OCI-LY7 (cell line): ENCODE measurements around the gene SYNGR3. TPM values are rescaled to one million over a fixed set of nuclear protein-coding genes. Genes with fewer than 3 reads are reported as not detected.
A peak's percentile ranks its signal among the peaks of the same experiment; 100 is the strongest.

Source experiments
- BruUV-seq: library from RNA; stranded (reverse); fragments of 400-500 nt; replicated peaks from 2 replicates; lab custom pipeline; 2021; lab: Mats Ljungman, UMichigan
- CTCF ChIA-PET: fragments of 300-600 bp; sonication (Branson Sonifier 250); formaldehyde crosslinking; loops from one replicate; lab custom pipeline; 2022; ENCODE audit warnings: antibody characterized with exemption; ENCODE audit not compliant: unreplicated experiment; lab: Charles Lee
- POLR2A ChIA-PET: fragments of 300-600 bp; sonication (Branson Sonifier 250); formaldehyde crosslinking; loops from one replicate; lab custom pipeline; 2022; ENCODE audit warnings: antibody characterized with exemption; lab: Charles Lee
- DNase-seq: peaks from one replicate; pipeline ENCODE4 v3.0.0-alpha.2; 2015; ENCODE audit warnings: low spot score
- H2AFZ ChIP-seq: fragments of 200-600 bp; sonication (generic), shearing (Covaris generic); 2 replicates; pipeline ENCODE4 v1.6.1; 2014; ENCODE audit warnings: mild to moderate bottlenecking, antibody characterized with exemption, low read length, moderate library complexity
- H3K27ac ChIP-seq: fragments of 200-600 bp; sonication (generic); 2 replicates; pipeline ENCODE4 v1.5.1; 2014; ENCODE audit warnings: mixed run types, low read depth, mild to moderate bottlenecking, moderate library complexity, low read length, inconsistent platforms; ENCODE audit not compliant: poor library complexity, severe bottlenecking
- H3K36me3 ChIP-seq: fragments of 200-600 bp; sonication (generic); 2 replicates; pipeline ENCODE4 v1.6.1; 2014; ENCODE audit warnings: mild to moderate bottlenecking, antibody characterized with exemption, low read length, moderate library complexity, mixed read lengths; ENCODE audit not compliant: insufficient read depth
- H3K4me1 ChIP-seq: fragments of 200-600 bp; sonication (generic); 2 replicates; pipeline ENCODE4 v1.5.1; 2014; ENCODE audit warnings: mild to moderate bottlenecking, low read length; ENCODE audit not compliant: insufficient read depth, poor library complexity, severe bottlenecking
- H3K4me2 ChIP-seq: fragments of 200-600 bp; sonication (generic); 2 replicates; pipeline ENCODE4 v1.6.1; 2014; ENCODE audit warnings: mild to moderate bottlenecking, low read length
- H3K4me3 ChIP-seq: fragments of 200-600 bp; sonication (generic); 2 replicates; pipeline ENCODE4 v1.5.1; 2014; ENCODE audit warnings: mild to moderate bottlenecking, low read depth, low read length; ENCODE audit not compliant: poor library complexity, severe bottlenecking
- H3K79me2 ChIP-seq: fragments of 200-600 bp; sonication (generic); 2 replicates; pipeline ENCODE4 v1.6.1; 2016; ENCODE audit warnings: low read depth, mild to moderate bottlenecking, low read length, moderate library complexity, mixed read lengths; ENCODE audit not compliant: insufficient read depth
- H3K9me2 ChIP-seq: fragments of 200-600 bp; sonication (generic); 2 replicates; pipeline ENCODE4 v1.6.1; 2016; ENCODE audit warnings: mild to moderate bottlenecking, low read length, mixed read lengths; ENCODE audit not compliant: insufficient read depth
- H3K9me3 ChIP-seq: fragments of 200-600 bp; sonication (generic); 2 replicates; pipeline ENCODE4 v1.6.1; 2014; ENCODE audit warnings: mild to moderate bottlenecking, mixed run types, low read length, mixed read lengths
- H4K20me1 ChIP-seq: fragments of 200-600 bp; sonication (generic); 2 replicates; pipeline ENCODE4 v1.6.1; 2014; ENCODE audit warnings: mild to moderate bottlenecking, antibody characterized with exemption, low read length, moderate library complexity, mixed read lengths; ENCODE audit not compliant: insufficient read depth
- EZH2phosphoT487 ChIP-seq: fragments of 200-600 bp; sonication (generic); IDR thresholded peaks from 2 replicates; pipeline ENCODE4 v1.6.1; 2018; ENCODE audit warnings: low read depth, borderline replicate concordance, mild to moderate bottlenecking, mixed run types, antibody characterized with exemption, low read length, moderate library complexity, mixed read lengths
- intact Hi-C: fragments of 100-400 bp; cut with micrococcal nuclease; formaldehyde crosslinking; loops from one replicate; pipeline ENCODE4 v1.10.0; 2022; ENCODE audit not compliant: unreplicated experiment
- total RNA-seq, 2 experiments: library from RNA; depleted of rRNA in 1 of 2; stranded (reverse); fragments of >200 nt in 1 of 2; shearing (Covaris generic) in 1 of 2; gene quantifications; 2 replicates each; pipeline ENCODE4 v1.2.3, GENCODE V29; 2014 to 2022
- TF ChIP-seq, protein P1 (sequence below): fragments of 200-600 bp; sonication (generic); conservative IDR thresholded peaks from 2 replicates; pipeline ENCODE4 v1.5.1; 2014; ENCODE audit warnings: mild to moderate bottlenecking, antibody characterized with exemption, low read length, moderate library complexity, mixed read lengths

Gene SYNGR3
- total RNA-seq, 2 experiments from 2014 or later = 10.3 to 11.1 TPM

DNA sequence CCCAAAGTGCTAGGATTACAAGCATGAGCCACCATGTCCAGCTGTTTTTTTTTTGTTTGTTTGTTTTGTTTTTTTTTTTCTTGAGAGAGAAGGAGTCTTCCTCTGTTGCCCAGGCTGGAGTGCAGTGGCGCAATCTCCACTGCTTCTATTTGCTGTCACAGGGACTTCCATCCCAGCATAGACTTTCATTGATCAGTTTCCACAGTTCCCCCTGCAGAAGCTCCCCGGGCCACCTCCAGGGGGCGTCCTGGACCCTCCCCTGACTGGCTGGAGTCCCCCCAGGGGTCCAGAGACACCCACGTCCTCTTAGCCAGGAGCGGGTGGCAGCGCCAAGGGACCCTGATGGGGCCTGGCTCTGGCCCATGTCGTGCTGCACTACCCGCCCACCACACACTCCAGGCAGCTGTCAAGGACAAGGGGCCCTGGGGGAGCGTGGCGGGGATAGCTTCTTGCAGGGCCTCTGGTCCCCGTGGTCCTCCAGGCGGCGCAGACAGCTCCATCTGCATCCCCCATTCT, 26.7 kb downstream of the SYNGR3 start:
- Histone ChIP-seq H3K27ac (no peak overlapping the region), H3K36me3 (no peaks in the 10 kb centered on the region), H3K79me2 (no peaks in the 10 kb centered on the region), H4K20me1 (no peaks in the 10 kb centered on the region), H3K4me1 (no peaks in the 10 kb centered on the region), H3K9me3 (no peaks in the 10 kb centered on the region), H3K4me2 (no peak overlapping the region), H3K9me2 (no peaks in the 10 kb centered on the region), H2AFZ (no peak overlapping the region), H3K4me3 (no peak overlapping the region)
- intact Hi-C loops = no loop called here
- BruUV-seq = no TSS peak
- TF ChIP-seq EZH2phosphoT487 = no peak
- TF ChIP-seq, protein P1, sequence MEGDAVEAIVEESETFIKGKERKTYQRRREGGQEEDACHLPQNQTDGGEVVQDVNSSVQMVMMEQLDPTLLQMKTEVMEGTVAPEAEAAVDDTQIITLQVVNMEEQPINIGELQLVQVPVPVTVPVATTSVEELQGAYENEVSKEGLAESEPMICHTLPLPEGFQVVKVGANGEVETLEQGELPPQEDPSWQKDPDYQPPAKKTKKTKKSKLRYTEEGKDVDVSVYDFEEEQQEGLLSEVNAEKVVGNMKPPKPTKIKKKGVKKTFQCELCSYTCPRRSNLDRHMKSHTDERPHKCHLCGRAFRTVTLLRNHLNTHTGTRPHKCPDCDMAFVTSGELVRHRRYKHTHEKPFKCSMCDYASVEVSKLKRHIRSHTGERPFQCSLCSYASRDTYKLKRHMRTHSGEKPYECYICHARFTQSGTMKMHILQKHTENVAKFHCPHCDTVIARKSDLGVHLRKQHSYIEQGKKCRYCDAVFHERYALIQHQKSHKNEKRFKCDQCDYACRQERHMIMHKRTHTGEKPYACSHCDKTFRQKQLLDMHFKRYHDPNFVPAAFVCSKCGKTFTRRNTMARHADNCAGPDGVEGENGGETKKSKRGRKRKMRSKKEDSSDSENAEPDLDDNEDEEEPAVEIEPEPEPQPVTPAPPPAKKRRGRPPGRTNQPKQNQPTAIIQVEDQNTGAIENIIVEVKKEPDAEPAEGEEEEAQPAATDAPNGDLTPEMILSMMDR = peak; percentile 76
- ChIA-PET POLR2A (interaction anchor here (0.6 kb wide), 2 partner anchors 41 to 198 kb away, joined by 3 read pairs; partner anchors contain the start of gene PGP), CTCF (no interaction called here)
- peak; percentile 29 for DNase-seq

DNA sequence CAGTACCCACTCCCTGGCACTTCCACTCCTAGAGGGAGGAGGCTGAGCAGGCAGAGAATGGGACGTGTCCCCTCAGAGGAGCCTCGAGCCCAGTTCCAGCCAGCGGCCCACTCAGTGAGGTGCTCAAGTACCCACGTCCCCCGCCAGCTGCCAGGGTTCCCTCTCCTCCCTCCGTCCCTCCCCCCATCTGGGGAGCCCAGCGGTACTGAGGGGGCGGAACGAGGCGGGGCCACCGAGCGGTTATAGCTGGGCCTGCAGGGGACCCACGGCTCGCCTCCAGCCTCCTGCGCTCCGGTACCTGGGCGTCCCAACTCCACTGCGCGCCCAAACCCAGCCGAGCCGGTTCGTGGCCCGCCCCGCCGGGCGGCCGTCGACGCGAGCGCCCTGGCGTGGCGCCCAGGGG, 29.7 kb downstream of the SYNGR3 start, which contains the start of gene NPW:
Gene NPW, plus strand, starts transcription at position 268 of the 403 bp plus-strand sequence.
- peak; percentile 16 for DNase-seq
- BruUV-seq = no TSS peak
- POLR2A ChIA-PET = no interaction called here
- H3K4me3 ChIP-seq = no peak within 1 kb of the TSS
- no peaks in the 10 kb centered on the region for H3K36me3 ChIP-seq
- no peaks in the 10 kb centered on the region for H3K9me2 ChIP-seq
- H3K4me2 ChIP-seq = no peak within 1 kb of the TSS; the same call in 1 of the 2 replicates
- H3K4me1 ChIP-seq = peaks cover 13% of the 10 kb centered on the region
- no peaks in the 10 kb centered on the region for H3K9me3 ChIP-seq
- intact Hi-C loops = no loop called here
- no peak within 1 kb of the TSS for H3K27ac ChIP-seq
- no peak for TF ChIP-seq EZH2phosphoT487
- TF ChIP-seq, protein P1 = no peak
- H4K20me1 ChIP-seq = no peaks in the 10 kb centered on the region
- no peaks in the 10 kb centered on the region for H3K79me2 ChIP-seq
- no peak within 1 kb of the TSS for H2AFZ ChIP-seq
- CTCF ChIA-PET = no interaction called here

DNA sequence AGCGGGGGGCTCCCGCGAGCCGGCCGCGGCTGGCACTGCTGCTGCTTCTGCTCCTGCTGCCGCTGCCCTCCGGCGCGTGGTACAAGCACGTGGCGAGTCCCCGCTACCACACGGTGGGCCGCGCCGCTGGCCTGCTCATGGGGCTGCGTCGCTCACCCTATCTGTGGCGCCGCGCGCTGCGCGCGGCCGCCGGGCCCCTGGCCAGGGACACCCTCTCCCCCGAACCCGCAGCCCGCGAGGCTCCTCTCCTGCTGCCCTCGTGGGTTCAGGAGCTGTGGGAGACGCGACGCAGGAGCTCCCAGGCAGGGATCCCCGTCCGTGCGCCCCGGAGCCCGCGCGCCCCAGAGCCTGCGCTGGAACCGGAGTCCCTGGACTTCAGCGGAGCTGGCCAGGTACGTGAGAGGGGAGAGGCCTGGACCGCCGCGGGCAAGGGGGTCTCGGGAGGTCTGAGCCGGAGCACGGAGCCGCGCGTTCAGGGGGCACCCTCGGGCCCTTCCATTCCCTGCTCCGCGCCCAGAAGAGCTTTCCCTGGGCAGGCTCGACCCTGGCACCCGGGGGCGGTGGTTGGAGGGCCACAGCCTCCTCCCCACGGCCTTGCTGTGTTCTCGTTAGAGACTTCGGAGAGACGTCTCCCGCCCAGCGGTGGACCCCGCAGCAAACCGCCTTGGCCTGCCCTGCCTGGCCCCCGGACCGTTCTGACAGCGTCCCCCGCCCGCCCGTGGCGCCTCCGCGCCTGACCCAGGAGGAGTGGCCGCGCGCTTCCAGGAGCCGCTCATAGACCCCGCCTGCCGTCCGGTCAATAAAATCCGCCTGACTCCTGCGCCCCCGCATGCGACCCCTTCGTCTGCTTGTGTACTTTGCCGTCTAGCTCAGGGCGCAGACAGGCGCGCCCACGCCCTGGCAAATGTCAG, 30.4 kb downstream of the SYNGR3 start:
- H3K79me2 ChIP-seq = no peaks in the 10 kb centered on the region
- no peaks in the 10 kb centered on the region for H3K9me3 ChIP-seq
- TF ChIP-seq, protein P1 = no peak
- no peak for TF ChIP-seq EZH2phosphoT487
- no peaks in the 10 kb centered on the region for H4K20me1 ChIP-seq
- no peak overlapping the region for H3K27ac ChIP-seq
- no peaks in the 10 kb centered on the region for H3K9me2 ChIP-seq
- no peaks in the 10 kb centered on the region for H3K36me3 ChIP-seq
- H2AFZ ChIP-seq = no peak overlapping the region
- BruUV-seq = no TSS peak
- peaks cover 13% of the 10 kb centered on the region for H3K4me1 ChIP-seq
- H3K4me3 ChIP-seq = no peak overlapping the region
- ChIA-PET CTCF (no interaction called here), POLR2A (no interaction called here)
- no peak overlapping the region; the same call in 1 of the 2 replicates for H3K4me2 ChIP-seq
- intact Hi-C loops = no loop called here
- no peak for DNase-seq
